ENCODE measurements around the gene AOPEP. TPM values are rescaled to one million over a fixed set of nuclear protein-coding genes. Genes with fewer than 3 reads are reported as not detected.

The AOPEP gene
- total RNA-seq, 5 donors from 2014 or later (not counting 1 experiment from before 2014, with no cell fraction given) = 10.4 to 14.8 (median 11.3) TPM

- H3K27ac Mint-ChIP-seq = no peak overlapping the region
- no peaks in the 10 kb centered on the region for H3K4me1 Mint-ChIP-seq
- peaks cover 38% of the 10 kb centered on the region for H3K36me3 Mint-ChIP-seq
- DNase-seq = no peak
- H3K9me3 ChIP-seq = no peaks in the 10 kb centered on the region
- ATAC-seq (replicated peaks in 1 of 4) = no peak
- no peak overlapping the region for H3K4me3 ChIP-seq (ENCODE audit: control insufficient read depth in 1 of 2, extremely low read depth in 1 of 2, low read length in 1 of 2)
- POLR2A ChIA-PET = no interaction called here
- no peaks in the 10 kb centered on the region for H3K4me1 ChIP-seq (ENCODE audit: control insufficient read depth in 1 of 2, extremely low read depth in 1 of 2, insufficient read depth in 2 of 2, low read length in 2 of 2)
- CTCF ChIA-PET = no interaction called here
- H3K4me3 Mint-ChIP-seq = no peak overlapping the region
- 100% methylated on average over 2 of the region's 7 CpGs for WGBS (ENCODE audit: insufficient coverage)
- H3K27me3 Mint-ChIP-seq = no peaks in the 10 kb centered on the region
- H3K9me3 Mint-ChIP-seq = no peaks in the 10 kb centered on the region
- H3K27ac ChIP-seq (ENCODE audit: low read length) = no peak overlapping the region
- H3K36me3 ChIP-seq (ENCODE audit: control insufficient read depth in 2 of 2, extremely low read depth in 1 of 2, insufficient read depth in 1 of 2, low read length in 1 of 2) = no peaks in the 10 kb centered on the region
- no peaks in the 10 kb centered on the region for H3K27me3 ChIP-seq (replicated peaks in 1 of 2; ENCODE audit: control insufficient read depth in 2 of 2, extremely low read depth in 1 of 2, insufficient read depth in 2 of 2, low read length in 1 of 2)
Measured at GRCh38 chr9:94817291-94818177, 91.0 kb downstream of the AOPEP start.

- Histone ChIP-seq H3K4me1 (ENCODE audit: control insufficient read depth in 1 of 2, extremely low read depth in 1 of 2, insufficient read depth in 2 of 2, low read length in 2 of 2) (no peaks in the 10 kb centered on the region), H3K36me3 (ENCODE audit: control insufficient read depth in 2 of 2, extremely low read depth in 1 of 2, insufficient read depth in 1 of 2, low read length in 1 of 2) (no peaks in the 10 kb centered on the region), H3K4me3 (ENCODE audit: control insufficient read depth in 1 of 2, extremely low read depth in 1 of 2, low read length in 1 of 2) (no peak overlapping the region), H3K9me3 (no peaks in the 10 kb centered on the region), H3K27me3 (replicated peaks in 1 of 2; ENCODE audit: control insufficient read depth in 2 of 2, extremely low read depth in 1 of 2, insufficient read depth in 2 of 2, low read length in 1 of 2) (no peaks in the 10 kb centered on the region), H3K27ac (ENCODE audit: low read length) (no peak overlapping the region)
- Mint-ChIP-seq H3K36me3 (peaks cover 42% of the 10 kb centered on the region), H3K4me3 (no peak overlapping the region), H3K27me3 (no peaks in the 10 kb centered on the region), H3K4me1 (no peaks in the 10 kb centered on the region), H3K27ac (no peak overlapping the region), H3K9me3 (no peaks in the 10 kb centered on the region)
- no peak for DNase-seq
- CTCF ChIA-PET = no interaction called here
- ATAC-seq (replicated peaks in 1 of 4) = no peak
- POLR2A ChIA-PET = no interaction called here
- no CpG with 5 or more reads among the region's 2 CpGs for WGBS (ENCODE audit: insufficient coverage)
Measured at GRCh38 chr9:94818178-94818541, 91.7 kb downstream of the AOPEP start.

- H3K9me3 Mint-ChIP-seq = no peaks in the 10 kb centered on the region
- H3K36me3 Mint-ChIP-seq = peaks cover 44% of the 10 kb centered on the region
- WGBS (ENCODE audit: insufficient coverage) = 94% methylated on average over 6 of the region's 8 CpGs
Measured at GRCh38 chr9:94819161-94819687, 92.7 kb downstream of the AOPEP start.

GRCh38 chr9:94821098-94821887 lies 94.8 kb downstream of the AOPEP start:
- H3K27ac ChIP-seq (ENCODE audit: low read length) = no peak overlapping the region
- CTCF ChIA-PET = no interaction called here
- H3K9me3 ChIP-seq = no peaks in the 10 kb centered on the region
- peaks cover 47% of the 10 kb centered on the region for H3K36me3 Mint-ChIP-seq
- no peak for ATAC-seq (replicated peaks in 1 of 4)
- WGBS (ENCODE audit: insufficient coverage) = no CpG with 5 or more reads among the region's 3 CpGs
- no peaks in the 10 kb centered on the region for H3K9me3 Mint-ChIP-seq
- no peak overlapping the region for H3K4me3 Mint-ChIP-seq
- no peaks in the 10 kb centered on the region for H3K4me1 ChIP-seq (ENCODE audit: control insufficient read depth in 1 of 2, extremely low read depth in 1 of 2, insufficient read depth in 2 of 2, low read length in 2 of 2)
- no peak overlapping the region for H3K27ac Mint-ChIP-seq
- no peak for DNase-seq
- H3K4me1 Mint-ChIP-seq = no peaks in the 10 kb centered on the region
- H3K36me3 ChIP-seq (ENCODE audit: control insufficient read depth in 2 of 2, extremely low read depth in 1 of 2, insufficient read depth in 1 of 2, low read length in 1 of 2) = no peaks in the 10 kb centered on the region
- no peaks in the 10 kb centered on the region for H3K27me3 Mint-ChIP-seq
- no peaks in the 10 kb centered on the region for H3K27me3 ChIP-seq (replicated peaks in 1 of 2; ENCODE audit: control insufficient read depth in 2 of 2, extremely low read depth in 1 of 2, insufficient read depth in 2 of 2, low read length in 1 of 2)
- H3K4me3 ChIP-seq (ENCODE audit: control insufficient read depth in 1 of 2, extremely low read depth in 1 of 2, low read length in 1 of 2) = no peak overlapping the region
- POLR2A ChIA-PET = no interaction called here

More at GRCh38 chr9:94819161-94819687, 92.7 kb downstream of the AOPEP start:
- DNase-seq (no peak), ATAC-seq (replicated peaks in 1 of 4) (no peak)
- H3K36me3 ChIP-seq (ENCODE audit: control insufficient read depth in 2 of 2, extremely low read depth in 1 of 2, insufficient read depth in 1 of 2, low read length in 1 of 2) = no peaks in the 10 kb centered on the region
- no peaks in the 10 kb centered on the region for H3K9me3 ChIP-seq
- H3K4me1 Mint-ChIP-seq = no peaks in the 10 kb centered on the region
- H3K4me1 ChIP-seq (ENCODE audit: control insufficient read depth in 1 of 2, extremely low read depth in 1 of 2, insufficient read depth in 2 of 2, low read length in 2 of 2) = no peaks in the 10 kb centered on the region
- no peaks in the 10 kb centered on the region for H3K27me3 Mint-ChIP-seq
- ChIA-PET CTCF (no interaction called here), POLR2A (no interaction called here)
- H3K27me3 ChIP-seq (replicated peaks in 1 of 2; ENCODE audit: control insufficient read depth in 2 of 2, extremely low read depth in 1 of 2, insufficient read depth in 2 of 2, low read length in 1 of 2) = no peaks in the 10 kb centered on the region
- no peak overlapping the region for H3K4me3 ChIP-seq (ENCODE audit: control insufficient read depth in 1 of 2, extremely low read depth in 1 of 2, low read length in 1 of 2)
- peak overlapping the region in 1 of 2 donors; percentile 16 for H3K27ac Mint-ChIP-seq
- H3K27ac ChIP-seq (ENCODE audit: low read length) = no peak overlapping the region
- no peak overlapping the region for H3K4me3 Mint-ChIP-seq

- Histone ChIP-seq H3K9me3 (no peaks in the 10 kb centered on the region), H3K4me1 (ENCODE audit: control insufficient read depth in 1 of 2, extremely low read depth in 1 of 2, insufficient read depth in 2 of 2, low read length in 2 of 2) (no peaks in the 10 kb centered on the region), H3K27me3 (replicated peaks in 1 of 2; ENCODE audit: control insufficient read depth in 2 of 2, extremely low read depth in 1 of 2, insufficient read depth in 2 of 2, low read length in 1 of 2) (no peaks in the 10 kb centered on the region), H3K27ac (ENCODE audit: low read length) (no peak overlapping the region), H3K4me3 (ENCODE audit: control insufficient read depth in 1 of 2, extremely low read depth in 1 of 2, low read length in 1 of 2) (no peak overlapping the region), H3K36me3 (ENCODE audit: control insufficient read depth in 2 of 2, extremely low read depth in 1 of 2, insufficient read depth in 1 of 2, low read length in 1 of 2) (no peaks in the 10 kb centered on the region)
- H3K4me3 Mint-ChIP-seq = no peak overlapping the region
- H3K4me1 Mint-ChIP-seq = no peaks in the 10 kb centered on the region
- H3K27me3 Mint-ChIP-seq = no peaks in the 10 kb centered on the region
- DNase-seq (no peak), ATAC-seq (replicated peaks in 1 of 4) (no peak)
- 100% methylated on average over 2 of the region's 2 CpGs for WGBS (ENCODE audit: insufficient coverage)
- CTCF ChIA-PET = no interaction called here
- no peak overlapping the region for H3K27ac Mint-ChIP-seq
- POLR2A ChIA-PET = no interaction called here
- peaks cover 46% of the 10 kb centered on the region for H3K36me3 Mint-ChIP-seq
- H3K9me3 Mint-ChIP-seq = no peaks in the 10 kb centered on the region
Measured at GRCh38 chr9:94822273-94822672, 95.8 kb downstream of the AOPEP start.

GRCh38 chr9:94823710-94824109 lies 97.2 kb downstream of the AOPEP start:
- CTCF ChIA-PET = interaction anchor here in 1 of 2 donors (0.6 kb wide), 1 partner anchor 24 kb away, joined by 5 read pairs; no protein-coding TSS in a partner anchor
- H3K36me3 Mint-ChIP-seq = peaks cover 47% of the 10 kb centered on the region

More at GRCh38 chr9:94823710-94824109, 97.2 kb downstream of the AOPEP start:
- Histone ChIP-seq H3K27ac (ENCODE audit: low read length) (no peak overlapping the region), H3K4me3 (ENCODE audit: control insufficient read depth in 1 of 2, extremely low read depth in 1 of 2, low read length in 1 of 2) (no peak overlapping the region), H3K27me3 (replicated peaks in 1 of 2; ENCODE audit: control insufficient read depth in 2 of 2, extremely low read depth in 1 of 2, insufficient read depth in 2 of 2, low read length in 1 of 2) (no peaks in the 10 kb centered on the region), H3K4me1 (ENCODE audit: control insufficient read depth in 1 of 2, extremely low read depth in 1 of 2, insufficient read depth in 2 of 2, low read length in 2 of 2) (no peaks in the 10 kb centered on the region), H3K9me3 (no peaks in the 10 kb centered on the region), H3K36me3 (ENCODE audit: control insufficient read depth in 2 of 2, extremely low read depth in 1 of 2, insufficient read depth in 1 of 2, low read length in 1 of 2) (no peaks in the 10 kb centered on the region)
- Mint-ChIP-seq H3K27ac (no peak overlapping the region), H3K4me1 (no peaks in the 10 kb centered on the region), H3K9me3 (no peaks in the 10 kb centered on the region), H3K4me3 (no peak overlapping the region), H3K27me3 (no peaks in the 10 kb centered on the region)
- ATAC-seq (replicated peaks in 1 of 4) = no peak
- 100% methylated on average over 1 of the region's 5 CpGs for WGBS (ENCODE audit: insufficient coverage)
- no peak for DNase-seq
- POLR2A ChIA-PET = interaction anchor here in 1 of 2 donors (0.6 kb wide), 1 partner anchor 31 kb away, joined by 3 read pairs; no protein-coding TSS in a partner anchor

Data from T-cell (primary cell).